Measurements from ENCODE around the gene OSBP2. TPM values are rescaled to one million over a fixed set of nuclear protein-coding genes. Genes with fewer than 3 reads are reported as not detected.

The OSBP2 gene
- total and polyA plus RNA-seq, 2 of the 13 experiments (the other 11 are each of a cell fraction or from before 2014, with no cell fraction given), result 5.0 to 7.7 TPM

GRCh38 chr22:30776476-30776875 is 81.8 kb downstream of the OSBP2 start:
- ChIA-PET POLR2A (no interaction called here), CTCF (ENCODE audit: low intra/inter-chr PET ratio, low total read pairs) (no interaction called here)
- Histone ChIP-seq H3K27ac (ENCODE audit: extremely low read length, insufficient read depth, low read length) (no peak overlapping the region), H3K4me2 (ENCODE audit: low read depth, low read length) (no peak overlapping the region), H3K4me3 (replicated peaks in 1 of 3; ENCODE audit: insufficient read depth in 1 of 3, low read depth in 2 of 3, low read length in 3 of 3) (no peak overlapping the region), H3K27me3 (ENCODE audit: control insufficient read depth in 1 of 2, insufficient read depth in 2 of 2, low read length in 2 of 2) (peaks cover 0 to 10% of the 10 kb centered on the region in 2 experiments; a peak in 2 of 5 replicates), H3K4me1 (ENCODE audit: insufficient read depth, low read length) (no peaks in the 10 kb centered on the region), H3K79me2 (ENCODE audit: insufficient read depth, low read length) (no peaks in the 10 kb centered on the region), H3K9ac (ENCODE audit: insufficient read depth, low read depth, low read length) (no peak overlapping the region), H4K20me1 (ENCODE audit: insufficient read depth, low read length) (no peaks in the 10 kb centered on the region), H3K9me3 (ENCODE audit: low read length) (no peaks in the 10 kb centered on the region), H2AFZ (ENCODE audit: low read length) (no peak overlapping the region), H3K36me3 (replicated peaks in 1 of 2; ENCODE audit: control insufficient read depth in 1 of 2, insufficient read depth in 2 of 2, low read length in 2 of 2) (no peaks in the 10 kb centered on the region)
- no TSS peak for BruUV-seq (replicated peaks)
- in situ Hi-C loops (cut with HindIII; ENCODE audit: extremely low pct_ligation_motif_present, low pct_unique_long_range_greater_than_20kb), result no loop called here
- ATAC-seq (no peak), FAIRE-seq (no peak), DNase-seq (ENCODE audit: low spot score) (no peak)
- WGBS (ENCODE audit: low lambda C conversion rate), result 32% methylated on average over 3 of the region's 3 CpGs
- intact Hi-C loops (cut with micrococcal nuclease; ENCODE audit: unreplicated experiment), result no loop called here
- TF ChIP-seq RFX1 (IDR thresholded peaks at IDR 0.05) (no peak), TOPORS (CRISPR knock-in tag; IDR thresholded peaks at IDR 0.05) (no peak), EED (CRISPR knock-in tag; IDR thresholded peaks at IDR 0.05) (no peak), RARG (CRISPR knock-in tag; IDR thresholded peaks at IDR 0.05; ENCODE audit: low read depth) (no peak), AHDC1 (CRISPR knock-in tag; IDR thresholded peaks at IDR 0.05; ENCODE audit: borderline replicate concordance) (no peak), ZNF329 (CRISPR knock-in tag; IDR thresholded peaks at IDR 0.05; ENCODE audit: low read depth) (no peak), NCOA5 (CRISPR knock-in tag; IDR thresholded peaks at IDR 0.05) (no peak), IRX3 (CRISPR knock-in tag; IDR thresholded peaks at IDR 0.05; ENCODE audit: borderline replicate concordance, low read depth) (no peak), ZSCAN9 (CRISPR knock-in tag; IDR thresholded peaks at IDR 0.05; ENCODE audit: borderline replicate concordance) (no peak), ZNF766 (CRISPR knock-in tag; IDR thresholded peaks at IDR 0.05; ENCODE audit: borderline replicate concordance) (no peak), NFE2L1 (CRISPR knock-in tag; IDR thresholded peaks at IDR 0.05; ENCODE audit: borderline replicate concordance) (no peak), TAF15 (IDR thresholded peaks at IDR 0.05; ENCODE audit: low read depth, low read length, poor library complexity, severe bottlenecking) (no peak)
- TF ChIP-seq, protein P1, sequence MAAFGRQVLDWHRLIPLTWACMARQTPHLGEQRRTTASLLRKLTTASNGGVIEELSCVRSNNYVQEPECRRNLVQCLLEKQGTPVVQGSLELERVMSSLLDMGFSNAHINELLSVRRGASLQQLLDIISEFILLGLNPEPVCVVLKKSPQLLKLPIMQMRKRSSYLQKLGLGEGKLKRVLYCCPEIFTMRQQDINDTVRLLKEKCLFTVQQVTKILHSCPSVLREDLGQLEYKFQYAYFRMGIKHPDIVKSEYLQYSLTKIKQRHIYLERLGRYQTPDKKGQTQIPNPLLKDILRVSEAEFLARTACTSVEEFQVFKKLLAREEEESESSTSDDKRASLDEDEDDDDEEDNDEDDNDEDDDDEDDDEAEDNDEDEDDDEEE (CRISPR knock-in tag; IDR thresholded peaks at IDR 0.05), result no peak
- TF ChIP-seq, protein P2, sequence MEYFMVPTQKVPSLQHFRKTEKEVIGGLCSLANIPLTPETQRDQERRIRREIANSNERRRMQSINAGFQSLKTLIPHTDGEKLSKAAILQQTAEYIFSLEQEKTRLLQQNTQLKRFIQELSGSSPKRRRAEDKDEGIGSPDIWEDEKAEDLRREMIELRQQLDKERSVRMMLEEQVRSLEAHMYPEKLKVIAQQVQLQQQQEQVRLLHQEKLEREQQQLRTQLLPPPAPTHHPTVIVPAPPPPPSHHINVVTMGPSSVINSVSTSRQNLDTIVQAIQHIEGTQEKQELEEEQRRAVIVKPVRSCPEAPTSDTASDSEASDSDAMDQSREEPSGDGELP (IDR thresholded peaks at IDR 0.05; ENCODE audit: borderline replicate concordance, low read depth), result no peak
- TF ChIP-seq, protein P3, sequence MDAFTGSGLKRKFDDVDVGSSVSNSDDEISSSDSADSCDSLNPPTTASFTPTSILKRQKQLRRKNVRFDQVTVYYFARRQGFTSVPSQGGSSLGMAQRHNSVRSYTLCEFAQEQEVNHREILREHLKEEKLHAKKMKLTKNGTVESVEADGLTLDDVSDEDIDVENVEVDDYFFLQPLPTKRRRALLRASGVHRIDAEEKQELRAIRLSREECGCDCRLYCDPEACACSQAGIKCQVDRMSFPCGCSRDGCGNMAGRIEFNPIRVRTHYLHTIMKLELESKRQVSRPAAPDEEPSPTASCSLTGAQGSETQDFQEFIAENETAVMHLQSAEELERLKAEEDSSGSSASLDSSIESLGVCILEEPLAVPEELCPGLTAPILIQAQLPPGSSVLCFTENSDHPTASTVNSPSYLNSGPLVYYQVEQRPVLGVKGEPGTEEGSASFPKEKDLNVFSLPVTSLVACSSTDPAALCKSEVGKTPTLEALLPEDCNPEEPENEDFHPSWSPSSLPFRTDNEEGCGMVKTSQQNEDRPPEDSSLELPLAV (CRISPR knock-in tag; conservative IDR thresholded peaks at IDR 0.05; ENCODE audit: low read depth), result no peak
